Mononuclear cell (primary cell): ENCODE data around the gene ZNF521. TPM values are rescaled to one million over a fixed set of nuclear protein-coding genes. Genes with fewer than 3 reads are reported as not detected.

Source experiments
- H3K27me3 ChIP-seq: 2 replicates; pipeline ENCODE4 v1.6.0; 2011; ENCODE audit warnings: low read length, control low read depth; ENCODE audit not compliant: insufficient read depth
- H3K4me1 ChIP-seq: 2 replicates; pipeline ENCODE4 v1.5.1; 2011; ENCODE audit warnings: mild to moderate bottlenecking, low read length, control low read depth; ENCODE audit not compliant: insufficient read depth
- H3K4me3 ChIP-seq: 2 replicates; pipeline ENCODE4 v1.5.1; 2011; ENCODE audit warnings: mild to moderate bottlenecking, low read length, moderate library complexity
- H3K9me3 ChIP-seq: 2 replicates; pipeline ENCODE4 v1.5.1; 2011; ENCODE audit warnings: low read depth, mild to moderate bottlenecking, control low read depth, low read length
- total RNA-seq: library from RNA; depleted of rRNA; stranded (reverse); fragments of >200 nt; gene quantifications from one replicate; pipeline ENCODE4 v1.2.3, GENCODE V29; 2012

ZNF521 gene
- total RNA-seq, 1 donor, result 1.0 TPM

GRCh38 chr18:25223211-25223610, 128.8 kb downstream of the ZNF521 start:
- Histone ChIP-seq H3K4me1 (peaks cover 5% of the 10 kb centered on the region), H3K4me3 (no peak overlapping the region), H3K27me3 (no peaks in the 10 kb centered on the region), H3K9me3 (no peaks in the 10 kb centered on the region)

- Histone ChIP-seq H3K4me1 (peaks cover 5% of the 10 kb centered on the region), H3K27me3 (no peaks in the 10 kb centered on the region), H3K9me3 (no peaks in the 10 kb centered on the region)
These were observed 129.3 kb downstream of the ZNF521 start for GRCh38 chr18:25222648-25223047.

GRCh38 chr18:25210622-25211021, 141.3 kb downstream of the ZNF521 start:
- no peaks in the 10 kb centered on the region for H3K4me1 ChIP-seq

More at GRCh38 chr18:25222648-25223047, 129.3 kb downstream of the ZNF521 start:
- no peak overlapping the region for H3K4me3 ChIP-seq

GRCh38 chr18:25192065-25192464, 159.9 kb downstream of the ZNF521 start:
- Histone ChIP-seq H3K27me3 (no peaks in the 10 kb centered on the region), H3K9me3 (no peaks in the 10 kb centered on the region), H3K4me1 (no peaks in the 10 kb centered on the region), H3K4me3 (no peak overlapping the region)

More at GRCh38 chr18:25210622-25211021, 141.3 kb downstream of the ZNF521 start:
- Histone ChIP-seq H3K4me3 (no peak overlapping the region), H3K9me3 (no peaks in the 10 kb centered on the region), H3K27me3 (no peaks in the 10 kb centered on the region)

GRCh38 chr18:25190472-25190871, 161.5 kb downstream of the ZNF521 start:
- Histone ChIP-seq H3K4me1 (no peaks in the 10 kb centered on the region), H3K27me3 (no peaks in the 10 kb centered on the region), H3K9me3 (no peaks in the 10 kb centered on the region), H3K4me3 (no peak overlapping the region)

GRCh38 chr18:25189391-25190185, 162.4 kb downstream of the ZNF521 start:
- Histone ChIP-seq H3K4me1 (no peaks in the 10 kb centered on the region), H3K9me3 (no peaks in the 10 kb centered on the region), H3K4me3 (no peak overlapping the region), H3K27me3 (no peaks in the 10 kb centered on the region)

- Histone ChIP-seq H3K4me1 (no peaks in the 10 kb centered on the region), H3K9me3 (no peaks in the 10 kb centered on the region), H3K27me3 (no peaks in the 10 kb centered on the region), H3K4me3 (no peak overlapping the region)
These were observed 164.3 kb downstream of the ZNF521 start for GRCh38 chr18:25187521-25188192.

- H3K27me3 ChIP-seq, result no peaks in the 10 kb centered on the region
- H3K9me3 ChIP-seq, result no peaks in the 10 kb centered on the region
- no peak overlapping the region for H3K4me3 ChIP-seq
- H3K4me1 ChIP-seq, result no peaks in the 10 kb centered on the region
These were observed 165.1 kb downstream of the ZNF521 start for GRCh38 chr18:25186871-25187270.

- Histone ChIP-seq H3K4me3 (no peak overlapping the region), H3K4me1 (no peaks in the 10 kb centered on the region), H3K9me3 (no peaks in the 10 kb centered on the region), H3K27me3 (no peaks in the 10 kb centered on the region)
These were observed 170.0 kb downstream of the ZNF521 start for GRCh38 chr18:25181993-25182392.

GRCh38 chr18:25181581-25181980, 170.4 kb downstream of the ZNF521 start:
- Histone ChIP-seq H3K27me3 (no peaks in the 10 kb centered on the region), H3K4me1 (no peaks in the 10 kb centered on the region), H3K4me3 (no peak overlapping the region), H3K9me3 (no peaks in the 10 kb centered on the region)

GRCh38 chr18:25180973-25181548, 170.9 kb downstream of the ZNF521 start:
- Histone ChIP-seq H3K27me3 (no peaks in the 10 kb centered on the region), H3K4me1 (no peaks in the 10 kb centered on the region), H3K4me3 (no peak overlapping the region), H3K9me3 (no peaks in the 10 kb centered on the region)

GRCh38 chr18:25177631-25178030, 174.3 kb downstream of the ZNF521 start:
- Histone ChIP-seq H3K27me3 (no peaks in the 10 kb centered on the region), H3K4me3 (no peak overlapping the region), H3K9me3 (no peaks in the 10 kb centered on the region), H3K4me1 (no peaks in the 10 kb centered on the region)

- Histone ChIP-seq H3K27me3 (no peaks in the 10 kb centered on the region), H3K4me3 (no peak overlapping the region), H3K9me3 (no peaks in the 10 kb centered on the region), H3K4me1 (no peaks in the 10 kb centered on the region)
These were observed 175.4 kb downstream of the ZNF521 start for GRCh38 chr18:25176518-25177042.

GRCh38 chr18:25175558-25176517, 176.1 kb downstream of the ZNF521 start:
- Histone ChIP-seq H3K4me3 (no peak overlapping the region), H3K27me3 (no peaks in the 10 kb centered on the region), H3K9me3 (no peaks in the 10 kb centered on the region), H3K4me1 (no peaks in the 10 kb centered on the region)
